Breast epithelium (tissue), 3 donors: ENCODE measurements around the gene OSBPL2.

ENCODE experiments used
- POLR2A ChIP-seq: fragments of 450-650 bp; IDR thresholded peaks from one replicate; pipeline ENCODE4 v1.6.1; 2016; ENCODE audit warnings: antibody characterized with exemption, mild to moderate bottlenecking, moderate library complexity
- POLR2AphosphoS5 ChIP-seq, 3 donors: sonication (generic); formaldehyde crosslinking; IDR thresholded peaks; one replicate each; pipeline ENCODE4 v1.6.1; 2017; ENCODE audit warnings: antibody characterized with exemption in 3 of 3
- TF ChIP-seq, protein P1 (sequence below), 3 donors: fragments of 450-650 bp; IDR thresholded peaks; one replicate each; pipeline ENCODE4 v1.5.1; 2016 to 2017; ENCODE audit warnings: antibody characterized with exemption in 3 of 3, mild to moderate bottlenecking in 3 of 3, moderate library complexity in 3 of 3

DNA sequence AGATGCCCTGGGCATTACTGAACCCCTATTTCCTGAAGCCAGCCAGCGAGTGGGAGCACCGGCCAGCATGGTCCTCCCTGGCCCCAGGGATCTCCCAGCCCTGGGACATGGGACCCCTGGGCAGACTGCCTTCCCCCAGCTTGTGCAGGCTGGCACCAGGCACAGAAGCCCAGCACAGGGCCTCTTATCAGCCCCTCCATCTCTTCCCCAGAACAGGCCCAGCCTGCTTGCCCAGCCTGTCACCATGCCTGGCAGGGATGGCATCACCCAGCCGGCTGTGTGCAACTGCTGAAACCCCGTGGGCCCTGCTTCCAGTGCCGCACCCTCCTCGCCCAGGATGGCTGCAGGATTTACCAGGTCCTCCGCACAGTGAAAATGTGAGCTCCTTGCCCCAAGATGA lies 6.1 kb upstream of the OSBPL2 start:
- no peak for TF ChIP-seq POLR2A
- TF ChIP-seq, protein P1, sequence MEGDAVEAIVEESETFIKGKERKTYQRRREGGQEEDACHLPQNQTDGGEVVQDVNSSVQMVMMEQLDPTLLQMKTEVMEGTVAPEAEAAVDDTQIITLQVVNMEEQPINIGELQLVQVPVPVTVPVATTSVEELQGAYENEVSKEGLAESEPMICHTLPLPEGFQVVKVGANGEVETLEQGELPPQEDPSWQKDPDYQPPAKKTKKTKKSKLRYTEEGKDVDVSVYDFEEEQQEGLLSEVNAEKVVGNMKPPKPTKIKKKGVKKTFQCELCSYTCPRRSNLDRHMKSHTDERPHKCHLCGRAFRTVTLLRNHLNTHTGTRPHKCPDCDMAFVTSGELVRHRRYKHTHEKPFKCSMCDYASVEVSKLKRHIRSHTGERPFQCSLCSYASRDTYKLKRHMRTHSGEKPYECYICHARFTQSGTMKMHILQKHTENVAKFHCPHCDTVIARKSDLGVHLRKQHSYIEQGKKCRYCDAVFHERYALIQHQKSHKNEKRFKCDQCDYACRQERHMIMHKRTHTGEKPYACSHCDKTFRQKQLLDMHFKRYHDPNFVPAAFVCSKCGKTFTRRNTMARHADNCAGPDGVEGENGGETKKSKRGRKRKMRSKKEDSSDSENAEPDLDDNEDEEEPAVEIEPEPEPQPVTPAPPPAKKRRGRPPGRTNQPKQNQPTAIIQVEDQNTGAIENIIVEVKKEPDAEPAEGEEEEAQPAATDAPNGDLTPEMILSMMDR (IDR thresholded peaks at IDR 0.05) = no peak
- peak in 2 of 3 donors; percentile 61 to 70 for TF ChIP-seq POLR2AphosphoS5 (IDR thresholded peaks at IDR 0.05)
